DMS53 treated with DMSO at 0.1 percent for 48 hours (cell line): ENCODE data around the gene COL13A1.

Source experiments
- DNase-seq: peaks from one replicate; lab custom pipeline; 2025; ENCODE audit not compliant: unreplicated experiment; lab: John Stamatoyannopoulos, UW

The COL13A1 gene

DNA sequence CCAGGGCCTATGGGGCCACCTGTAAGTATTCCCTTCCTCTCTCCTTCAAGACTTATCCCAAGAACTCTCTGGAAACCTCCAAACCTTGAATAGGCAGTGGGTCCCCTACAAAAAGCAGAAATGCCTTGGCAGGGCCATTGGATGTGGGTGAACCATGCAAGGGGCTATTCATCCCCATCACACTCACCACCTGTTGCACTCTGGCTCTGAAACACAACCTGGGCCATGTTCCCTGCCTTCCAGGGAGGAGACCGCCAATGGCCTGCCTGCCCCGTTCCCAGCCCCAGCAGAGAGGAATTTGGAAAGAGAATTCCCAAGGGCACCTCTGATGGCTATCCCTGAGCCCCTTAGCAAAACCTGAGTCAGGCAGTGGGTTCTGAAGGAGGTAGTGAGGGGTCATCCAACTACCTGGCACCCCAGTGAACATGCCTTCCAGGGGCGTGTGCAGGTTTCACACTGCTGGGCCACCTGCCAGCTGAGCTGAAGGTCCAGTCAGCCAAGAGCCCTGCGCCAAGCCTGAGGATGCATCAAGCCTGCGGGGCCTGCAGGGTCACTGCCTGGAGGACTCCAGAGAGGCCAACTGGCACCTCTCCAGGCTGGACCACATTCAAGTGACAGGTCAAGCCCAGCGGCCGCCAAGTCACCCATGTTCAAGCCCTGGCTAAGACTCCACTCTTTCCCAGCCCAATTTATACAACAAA is 101.3 kb downstream of the COL13A1 start:
- no peak for DNase-seq

DNA sequence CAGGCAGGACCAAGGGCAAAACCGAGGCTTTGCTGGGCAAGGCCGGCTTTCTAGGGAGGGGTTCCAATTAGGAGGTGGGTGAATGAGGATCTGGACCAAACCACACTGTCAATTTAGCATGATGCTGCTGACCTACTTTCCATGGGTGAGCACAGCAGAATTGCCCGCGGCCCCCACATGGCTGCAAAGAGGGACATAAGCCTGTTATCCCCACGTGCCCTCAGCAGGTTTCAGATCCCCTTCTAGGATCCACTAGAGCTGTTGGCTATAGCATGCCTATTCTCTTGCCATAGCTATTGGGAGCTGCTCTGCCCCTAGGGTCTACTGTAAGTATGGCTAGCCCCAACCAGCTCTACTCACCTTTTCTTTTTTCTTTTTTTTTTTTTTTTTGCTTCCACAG is 102.8 kb downstream of the COL13A1 start:
- no peak for DNase-seq

- DNase-seq: no peak
These were observed 104.7 kb downstream of the COL13A1 start for GRCh38 chr10:69906425-69906824.

GRCh38 chr10:69907517-69907916 is 105.8 kb downstream of the COL13A1 start:
- DNase-seq: no peak

DNA sequence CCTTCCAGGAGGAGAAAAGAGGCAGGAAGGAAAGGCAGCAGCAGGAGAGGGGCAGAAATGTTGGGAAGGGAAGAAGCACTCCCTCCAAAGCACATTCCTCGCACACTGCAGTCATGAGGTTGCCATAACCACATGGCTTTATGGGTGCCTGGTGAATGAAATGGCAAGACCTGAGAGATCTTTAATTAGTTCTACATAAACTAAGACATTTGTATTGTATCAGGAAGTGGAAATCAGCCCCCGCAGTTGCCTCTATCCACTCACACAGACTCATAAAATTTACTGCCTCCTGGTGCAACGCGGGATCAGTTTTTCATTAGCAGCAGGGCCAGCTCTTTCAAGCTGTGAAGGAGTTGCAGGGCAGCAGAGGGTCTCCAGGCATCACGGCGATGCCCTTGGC is 106.4 kb downstream of the COL13A1 start:
- no peak for DNase-seq

DNA sequence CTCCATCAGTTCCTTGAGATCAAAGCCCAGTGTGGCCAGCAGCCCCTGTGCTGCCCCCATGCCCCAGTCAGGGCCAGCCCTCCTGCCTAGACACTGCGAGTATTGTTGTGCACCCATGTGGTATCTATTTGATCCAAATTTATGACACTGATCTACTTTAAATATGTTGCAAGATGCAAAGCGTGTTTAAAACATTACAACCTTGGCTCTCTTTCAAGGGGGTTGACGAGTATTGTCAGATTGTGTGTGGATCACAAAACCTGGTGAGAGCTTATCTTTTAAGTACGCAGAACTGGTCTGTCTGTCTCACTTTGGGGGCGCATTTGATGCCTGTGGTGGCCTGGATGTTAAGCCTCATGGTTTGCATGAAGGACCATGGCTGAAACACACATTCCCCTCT is 108.9 kb downstream of the COL13A1 start:
- DNase-seq: no peak

GRCh38 chr10:69911613-69912528 is 110.2 kb downstream of the COL13A1 start:
- DNase-seq: no peak

- no peak for DNase-seq
These were observed 110.9 kb downstream of the COL13A1 start for GRCh38 chr10:69912589-69912988.

DNA sequence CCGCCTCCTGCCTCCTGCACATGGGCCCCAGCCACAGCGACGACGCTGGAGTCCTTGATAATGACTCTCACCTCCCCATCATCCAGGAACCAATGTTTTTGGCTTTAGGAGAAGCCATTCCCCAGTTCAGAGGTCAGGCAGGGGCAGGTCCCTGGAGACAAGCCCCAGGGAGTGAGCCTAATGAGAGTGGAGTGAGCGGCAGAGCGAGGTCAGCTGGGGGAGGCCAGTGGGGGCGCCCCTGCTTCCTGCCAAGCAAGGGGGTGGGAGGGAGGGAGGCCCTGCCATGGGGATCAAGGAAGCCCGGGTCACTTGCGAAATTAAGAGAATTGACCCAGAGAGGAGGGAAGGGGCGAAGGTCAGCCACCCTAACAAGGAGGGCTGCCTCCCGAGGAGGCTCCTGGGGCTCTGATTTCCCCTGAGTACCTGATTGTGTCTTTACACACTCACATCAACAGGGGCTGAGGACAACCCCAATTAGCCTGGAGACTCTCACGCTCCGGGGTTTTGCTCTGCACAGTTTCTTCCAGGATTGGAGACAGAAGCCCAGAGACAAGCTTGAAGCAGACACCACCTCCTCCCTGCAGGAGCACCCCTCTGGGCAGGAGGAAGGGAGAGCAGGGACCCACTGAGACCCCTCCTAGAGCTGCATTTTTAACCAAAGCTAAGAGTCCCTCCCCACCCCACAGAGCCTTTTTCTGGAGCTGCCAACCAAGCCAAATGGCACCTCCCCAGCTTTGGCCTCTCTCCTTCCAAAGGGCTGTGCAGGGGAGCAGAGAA is 112.1 kb downstream of the COL13A1 start:
- no peak for DNase-seq

DNA sequence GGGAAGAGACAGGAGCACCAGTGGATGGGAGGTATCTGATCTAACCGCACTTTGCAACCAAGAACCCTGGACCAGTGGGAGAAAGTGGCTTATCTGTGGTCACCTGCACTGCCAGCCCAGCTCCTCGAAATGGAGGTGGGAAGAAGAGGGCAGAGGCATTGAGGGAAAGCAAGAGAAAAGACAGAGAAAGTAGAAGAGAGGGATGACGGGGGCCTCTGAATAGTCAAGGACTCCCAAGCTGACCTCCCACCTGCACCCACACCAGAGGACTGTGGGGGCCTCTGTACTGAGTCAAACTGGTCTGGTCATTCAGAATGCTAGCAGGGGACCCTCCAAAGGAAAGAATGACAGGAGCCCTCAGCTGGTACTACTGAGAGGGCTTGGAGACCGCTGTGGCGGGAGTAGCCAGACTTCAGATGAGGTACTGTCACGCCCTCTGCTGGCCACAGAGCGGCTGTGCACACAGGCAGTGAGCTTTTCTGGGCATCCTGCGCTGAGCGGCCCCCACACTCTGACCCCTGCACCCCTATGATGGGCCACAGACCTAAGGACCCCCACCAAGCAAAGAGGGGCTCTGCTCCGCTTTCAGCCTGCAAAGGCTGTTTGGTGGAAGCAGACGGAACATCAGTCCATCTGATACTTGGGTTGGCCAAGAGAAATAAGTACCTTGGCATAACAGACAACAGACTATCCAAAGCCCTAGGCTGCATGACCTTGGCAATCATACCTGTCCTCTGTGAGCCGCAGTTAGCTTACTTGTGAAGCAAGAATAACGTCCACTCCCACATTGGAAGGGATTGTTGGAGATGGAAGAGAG is 112.9 kb downstream of the COL13A1 start:
- DNase-seq: peak; percentile 46

DNA sequence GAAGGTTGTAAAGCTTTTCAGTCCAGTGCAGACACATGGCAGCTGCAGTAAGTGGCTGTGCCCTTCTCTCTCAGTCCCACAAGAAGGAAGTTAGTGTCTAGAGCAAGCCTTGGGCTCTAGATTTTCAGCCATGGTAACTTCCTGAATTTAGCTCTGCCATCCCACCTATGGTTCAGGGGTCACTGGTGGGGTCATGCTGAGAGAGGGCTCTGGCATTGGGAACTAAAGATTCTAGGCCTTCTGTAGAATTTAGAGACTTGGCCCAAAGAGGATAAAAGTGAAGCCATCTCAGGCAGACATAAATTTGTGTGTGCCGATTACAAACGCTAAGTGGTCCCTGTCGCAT is 113.5 kb downstream of the COL13A1 start:
- DNase-seq: no peak

- no peak for DNase-seq
These were observed 114.4 kb downstream of the COL13A1 start for GRCh38 chr10:69916118-69916517.

DNA sequence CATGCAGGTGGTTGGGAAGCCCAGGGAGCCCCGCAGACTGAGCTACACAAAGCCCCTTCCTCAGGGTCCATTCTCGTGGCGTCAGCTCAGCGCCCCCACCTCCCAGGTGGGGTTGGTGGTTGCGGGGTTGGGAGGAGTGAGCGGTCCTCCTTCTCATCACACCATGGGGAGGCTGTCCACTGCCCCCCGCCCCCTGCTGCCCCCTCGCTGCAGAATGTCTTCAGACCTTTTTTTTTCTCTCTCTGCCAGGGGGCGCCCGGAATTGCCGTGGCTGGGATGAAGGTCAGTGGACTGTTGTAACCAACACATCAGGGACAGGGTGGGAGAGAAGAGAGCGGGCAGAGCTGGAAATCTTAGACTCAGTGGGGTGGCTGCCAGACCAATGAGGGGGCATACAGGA is 116.3 kb downstream of the COL13A1 start:
- DNase-seq: no peak

GRCh38 chr10:69919250-69919649 is 117.5 kb downstream of the COL13A1 start:
- DNase-seq: no peak

DNA sequence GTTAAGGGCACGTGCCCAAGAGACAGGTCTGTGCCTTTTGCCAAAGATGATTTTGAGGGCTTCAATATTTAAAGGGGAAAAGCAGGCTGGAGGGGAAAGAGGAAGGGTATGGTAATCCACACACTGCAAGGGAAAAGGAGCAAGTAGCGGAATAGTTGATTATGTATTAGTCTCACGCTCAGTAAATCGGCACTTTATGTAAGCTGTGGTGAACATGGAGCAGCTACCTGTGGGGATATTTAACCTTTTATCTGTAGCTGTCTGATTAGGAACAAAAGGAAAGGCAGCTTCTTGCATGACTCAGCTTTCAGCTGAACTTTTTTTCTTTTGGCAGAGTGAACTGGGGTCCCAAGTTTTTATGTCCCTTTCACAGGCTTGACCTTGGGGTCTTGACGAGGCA is 123.4 kb downstream of the COL13A1 start:
- no peak for DNase-seq

- no peak for DNase-seq
These were observed 126.6 kb downstream of the COL13A1 start for GRCh38 chr10:69928339-69928738.

- DNase-seq: no peak
These were observed 127.9 kb downstream of the COL13A1 start for GRCh38 chr10:69929575-69929974.

- DNase-seq: no peak
These were observed 133.1 kb downstream of the COL13A1 start for GRCh38 chr10:69934768-69935167.

DNA sequence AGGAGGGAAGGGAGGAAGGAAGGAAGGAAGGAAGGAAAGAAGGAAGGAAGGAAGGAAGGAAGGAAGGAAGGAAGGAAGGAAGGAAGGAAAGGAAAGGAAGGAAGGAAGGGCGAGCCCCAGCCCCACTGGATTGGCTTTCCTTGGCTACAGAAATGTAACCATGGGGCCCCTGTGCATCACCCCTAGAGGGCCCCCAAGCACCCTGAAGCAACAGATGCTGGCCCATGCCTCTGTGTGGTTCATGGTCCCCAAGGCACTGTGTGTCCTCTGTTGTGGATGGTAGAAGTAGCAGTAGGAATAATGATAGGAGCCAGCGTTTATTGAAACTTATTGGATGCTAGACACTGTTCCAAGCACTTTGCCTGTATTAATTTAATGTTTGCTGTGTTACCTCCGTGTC is 134.4 kb downstream of the COL13A1 start:
- DNase-seq: no peak

GRCh38 chr10:69938541-69938991 is 136.9 kb downstream of the COL13A1 start:
- DNase-seq: no peak

DNA sequence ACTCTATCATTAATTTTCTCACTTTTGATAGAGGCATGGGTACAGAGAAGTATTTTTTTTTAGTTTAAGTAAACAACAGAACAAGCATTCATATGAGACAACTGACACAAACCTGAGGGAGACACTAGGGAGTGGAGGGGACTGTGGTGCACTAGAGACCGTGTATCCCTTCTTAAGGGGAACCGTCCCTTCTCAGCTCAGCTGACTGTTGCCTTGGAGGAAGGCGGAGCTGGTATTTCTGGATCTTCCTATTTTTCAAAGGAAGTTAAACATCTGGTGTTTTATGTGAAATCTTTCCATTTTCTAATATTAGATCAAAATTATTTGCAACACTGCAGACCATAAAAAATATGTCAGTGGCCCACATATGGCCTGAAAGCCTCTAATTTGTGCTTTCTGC is 137.4 kb downstream of the COL13A1 start:
- DNase-seq: no peak
